Heart right ventricle (tissue), 16 donors: ENCODE data around the gene OLIG2. TPM values are rescaled to one million over a fixed set of nuclear protein-coding genes. Genes with fewer than 3 reads are reported as not detected.

Experiments
- ATAC-seq, 8 donors: fragments of 200-7000 bp; cut with Tn5 transposase; one replicate each; pipeline ENCODE4 v1.9.1; 2020; ENCODE audit warnings: mild to moderate bottlenecking in 8 of 8, moderate library complexity in 8 of 8, moderate number of reproducible peaks in 1 of 8
- DNase-seq, 2 donors: peaks; one replicate each; pipeline ENCODE4 v3.0.0-alpha.2; 2020
- H3K27ac ChIP-seq, 10 donors: fragments of 200-600 bp; sonication (generic) in 2 of 10; one replicate each; pipeline versions ENCODE4 v1.5.0 to v1.8.0; 2020 to 2022; ENCODE audit warnings: mild to moderate bottlenecking in 3 of 10
- H3K27me3 ChIP-seq, 7 donors: fragments of 200-600 bp; one replicate each; pipeline ENCODE4 v1.8.0; 2021 to 2022; ENCODE audit warnings: mild to moderate bottlenecking in 2 of 7
- H3K36me3 ChIP-seq, 9 donors: fragments of 200-600 bp; sonication (generic) in 1 of 9; one replicate each; pipeline versions ENCODE4 v1.5.0 to v1.8.0; 2020 to 2022; ENCODE audit warnings: mild to moderate bottlenecking in 2 of 9
- H3K4me1 ChIP-seq, 9 donors: fragments of 200-600 bp; sonication (generic) in 1 of 9; one replicate each; pipeline versions ENCODE4 v1.5.0 to v1.8.0; 2020 to 2022; ENCODE audit warnings: mild to moderate bottlenecking in 4 of 9
- H3K4me3 ChIP-seq, 10 donors: fragments of 200-600 bp; sonication (generic) in 2 of 10; one replicate each; pipeline versions ENCODE4 v1.5.0 to v1.8.0; 2020 to 2022; ENCODE audit warnings: mild to moderate bottlenecking in 7 of 10, moderate library complexity in 2 of 10
- H3K9me3 ChIP-seq, 11 donors: fragments of 200-600 bp in 10 of 11; sonication (generic) in 2 of 11; one replicate each; pipeline versions ENCODE4 v1.5.0 to v1.8.0; 2013 to 2022; ENCODE audit warnings: mild to moderate bottlenecking in 2 of 11, control low read depth in 1 of 11, moderate library complexity in 1 of 11
- WGBS, 2 donors: extraction: QIAGEN DNeasy Blood & Tissue Kit; methylation state at CpG; one replicate each; pipeline ENCODE4 v1.1.7; 2013; ENCODE audit warnings: inconsistent platforms in 1 of 2; 5-methylcytosine and 5-hydroxymethylcytosine counted together
- intact Hi-C, 10 donors: fragments of 100-400 bp; cut with DNase I; formaldehyde crosslinking; loops; one replicate each; pipeline versions ENCODE4 v1.11.1 to v1.14.2; 2022
- polyA plus RNA-seq, 2 donors: library from polyadenylated mRNA; stranded (reverse); fragments of 200-250 nt; gene quantifications; one replicate each; pipeline ENCODE4 v1.2.3, GENCODE V29; 2013
- total RNA-seq, 10 donors: library from RNA; stranded (reverse); fragmentation: NEBNext Ultra II Directional in 3 of 10; extraction: Animal tissue kit (Norgen Biotek cat#: 25700) in 3 of 10; gene quantifications; one replicate each; pipeline versions ENCODE4 v1.2.1 to v1.2.4, GENCODE V29; 2021 to 2023
- TF ChIP-seq, protein P1 (sequence below), 9 donors: fragments of 200-600 bp; sonication (generic) in 2 of 9; IDR thresholded peaks; one replicate each; pipeline versions ENCODE4 v1.5.0 to v1.8.0; 2021 to 2022; ENCODE audit warnings: antibody characterized with exemption in 9 of 9, mild to moderate bottlenecking in 5 of 9, moderate library complexity in 1 of 9
- donor health status: Arrhythmogenic right ventricular cardiomyopathy.
- donor health status: ischemic (EF 13 %, LVEDD 7.1; RV severe dilation, severe dysfunction).
- donor health status: healthy with polysubstance abuse.
- donor health status: DM: no; HTN: yes; CAD: no.
- donor health status: DM: no; HTN: no; CAD: no.
- donor health status: ischemic (EF 25% LVEDD 6.9; RV normal size, moderate dysfunction).
- donor health status: ischemic (EF 25% LVEDD 5.7; RV mildly dilated, moderate dysfunction).
- donor health status: healthy.
- donor health status: DM: yes; HTN: yes; CAD: no.
- donor health status: Ischemic cardiomyopathy.
- donor health status: ischemic (EF 35%, LVEDD 5.7; RV mildly dilated, moderate dysfunction).
- donor health status: nonischemic (EF 11% LVEDD 7.7; RV severe dilation, severe dysfunction).
- donor health status: DM: yes; HTN: yes; CAD: no.
- donor health status: PGD.
- donor health status: ischemic (EF 29% LVEDD 5.4; RV normal size, mild dysfunction).
- donor health status: nonischemic (EF 23%, LVEDD 6.1; RV moderate dilation, normal function).

OLIG2 gene
- total and polyA plus RNA-seq, 12 donors = not detected

DNA sequence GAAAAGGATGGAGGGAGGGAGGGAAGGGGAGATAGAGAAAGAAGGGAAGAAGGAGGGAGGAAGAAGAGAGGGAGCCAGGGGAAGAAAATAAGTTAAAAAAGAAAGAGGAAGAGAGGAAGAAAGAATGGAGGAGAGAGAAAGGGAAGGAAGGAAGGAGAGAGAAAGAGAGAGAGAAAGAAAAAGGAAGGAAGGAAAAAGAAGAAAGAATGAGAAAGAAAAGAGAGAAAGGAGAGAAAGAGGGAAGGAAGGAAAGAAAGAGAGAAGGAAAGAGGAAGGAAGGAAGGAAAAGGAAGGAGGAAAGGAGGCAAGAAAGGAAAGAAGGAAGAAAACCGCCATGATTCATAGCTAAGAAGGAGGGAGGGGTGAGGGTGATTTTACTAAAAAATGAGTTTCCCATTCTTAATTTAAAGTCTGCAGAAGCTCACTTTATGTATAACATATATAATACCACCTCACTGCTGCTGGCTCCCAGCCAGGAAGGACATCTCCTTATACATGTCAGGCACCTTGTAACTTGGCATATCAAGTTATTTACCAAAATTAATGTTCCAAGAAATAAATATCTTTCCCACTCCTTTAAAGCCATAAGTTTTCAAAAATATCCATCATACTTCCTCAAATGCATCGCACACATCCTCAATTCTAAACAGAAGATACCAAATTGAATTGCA is 46.0 kb upstream of the OLIG2 start:
- WGBS, 2 donors = 75 to 83% methylated on average over 2 of the region's 2 CpGs
- no peaks in the 10 kb centered on the region for H3K36me3 ChIP-seq
- ATAC-seq = no peak
- no peaks in the 10 kb centered on the region for H3K9me3 ChIP-seq
- no peak for DNase-seq
- H3K27ac ChIP-seq = no peak overlapping the region
- TF ChIP-seq, protein P1, sequence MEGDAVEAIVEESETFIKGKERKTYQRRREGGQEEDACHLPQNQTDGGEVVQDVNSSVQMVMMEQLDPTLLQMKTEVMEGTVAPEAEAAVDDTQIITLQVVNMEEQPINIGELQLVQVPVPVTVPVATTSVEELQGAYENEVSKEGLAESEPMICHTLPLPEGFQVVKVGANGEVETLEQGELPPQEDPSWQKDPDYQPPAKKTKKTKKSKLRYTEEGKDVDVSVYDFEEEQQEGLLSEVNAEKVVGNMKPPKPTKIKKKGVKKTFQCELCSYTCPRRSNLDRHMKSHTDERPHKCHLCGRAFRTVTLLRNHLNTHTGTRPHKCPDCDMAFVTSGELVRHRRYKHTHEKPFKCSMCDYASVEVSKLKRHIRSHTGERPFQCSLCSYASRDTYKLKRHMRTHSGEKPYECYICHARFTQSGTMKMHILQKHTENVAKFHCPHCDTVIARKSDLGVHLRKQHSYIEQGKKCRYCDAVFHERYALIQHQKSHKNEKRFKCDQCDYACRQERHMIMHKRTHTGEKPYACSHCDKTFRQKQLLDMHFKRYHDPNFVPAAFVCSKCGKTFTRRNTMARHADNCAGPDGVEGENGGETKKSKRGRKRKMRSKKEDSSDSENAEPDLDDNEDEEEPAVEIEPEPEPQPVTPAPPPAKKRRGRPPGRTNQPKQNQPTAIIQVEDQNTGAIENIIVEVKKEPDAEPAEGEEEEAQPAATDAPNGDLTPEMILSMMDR (IDR thresholded peaks at IDR 0.05) = no peak
- peaks cover 0 to 50% (median 16%) of the 10 kb centered on the region in 7 donors for H3K27me3 ChIP-seq
- intact Hi-C loops = no loop called here
- no peaks in the 10 kb centered on the region for H3K4me1 ChIP-seq
- no peak overlapping the region for H3K4me3 ChIP-seq

DNA sequence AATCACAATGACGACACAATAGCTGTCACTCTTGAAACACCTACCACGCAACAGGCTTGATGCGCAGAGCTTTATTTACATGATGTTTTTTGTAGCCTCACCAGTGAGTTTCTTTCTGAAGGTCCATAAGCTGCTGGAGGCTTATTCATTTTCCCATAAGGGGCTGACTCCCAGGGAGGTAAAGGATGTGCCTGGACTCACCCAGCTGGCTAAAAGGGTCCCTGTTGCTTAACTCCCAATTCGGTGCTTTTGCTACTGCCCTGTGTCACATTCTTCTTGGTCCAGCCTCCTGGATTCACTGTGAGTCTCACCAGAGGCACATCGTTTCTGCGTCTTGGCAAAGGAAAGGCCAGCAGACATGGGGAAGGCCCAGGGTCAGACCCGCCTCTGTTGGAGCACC is 44.6 kb upstream of the OLIG2 start:
- H3K27ac ChIP-seq = no peak overlapping the region
- H3K27me3 ChIP-seq = peaks cover 0 to 50% (median 19%) of the 10 kb centered on the region in 7 donors
- intact Hi-C loops = no loop called here
- 79 to 83% methylated on average over 7 of the region's 7 CpGs for WGBS, 2 donors
- no peak for DNase-seq
- ATAC-seq = no peak
- TF ChIP-seq, protein P1 (IDR thresholded peaks at IDR 0.05) = no peak
- no peaks in the 10 kb centered on the region for H3K9me3 ChIP-seq
- H3K4me1 ChIP-seq = no peaks in the 10 kb centered on the region
- no peaks in the 10 kb centered on the region for H3K36me3 ChIP-seq
- no peak overlapping the region for H3K4me3 ChIP-seq

DNA sequence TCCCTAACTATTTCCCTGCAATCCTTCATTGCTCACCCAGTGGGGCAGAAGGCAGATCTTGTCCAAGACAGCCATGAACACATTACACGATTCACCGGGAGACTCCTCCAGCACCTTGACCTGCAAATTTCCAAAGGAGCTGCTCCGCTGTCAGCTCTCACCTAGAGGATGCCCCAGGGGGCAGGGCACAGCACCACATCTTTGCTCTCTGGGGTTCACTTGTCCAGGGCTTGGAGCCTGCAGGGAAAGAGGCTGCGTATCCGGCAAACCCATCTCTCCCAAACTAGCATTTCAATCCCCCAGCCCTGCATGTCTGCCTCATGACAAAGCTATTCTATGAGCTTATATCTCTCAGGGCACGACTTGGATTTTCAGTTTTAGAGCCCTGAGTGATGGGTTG is 35.1 kb upstream of the OLIG2 start:
- no peak overlapping the region for H3K4me3 ChIP-seq
- no peaks in the 10 kb centered on the region for H3K4me1 ChIP-seq
- peaks cover 0 to 8% (median 3%) of the 10 kb centered on the region in 11 donors for H3K9me3 ChIP-seq
- WGBS, 2 donors = 58 to 64% methylated on average over 6 of the region's 6 CpGs
- TF ChIP-seq, protein P1 (IDR thresholded peaks at IDR 0.05) = no peak
- peaks cover 0 to 35% (median 18%) of the 10 kb centered on the region in 7 donors for H3K27me3 ChIP-seq
- no peak overlapping the region for H3K27ac ChIP-seq
- DNase-seq (no peak), ATAC-seq (no peak)
- H3K36me3 ChIP-seq = no peaks in the 10 kb centered on the region
- intact Hi-C loops = loop anchor here in 9 of 10 donors (5.0 to 10.0 kb wide), 5 partner anchors 134 to 207 kb away; no protein-coding TSS in a partner anchor

DNA sequence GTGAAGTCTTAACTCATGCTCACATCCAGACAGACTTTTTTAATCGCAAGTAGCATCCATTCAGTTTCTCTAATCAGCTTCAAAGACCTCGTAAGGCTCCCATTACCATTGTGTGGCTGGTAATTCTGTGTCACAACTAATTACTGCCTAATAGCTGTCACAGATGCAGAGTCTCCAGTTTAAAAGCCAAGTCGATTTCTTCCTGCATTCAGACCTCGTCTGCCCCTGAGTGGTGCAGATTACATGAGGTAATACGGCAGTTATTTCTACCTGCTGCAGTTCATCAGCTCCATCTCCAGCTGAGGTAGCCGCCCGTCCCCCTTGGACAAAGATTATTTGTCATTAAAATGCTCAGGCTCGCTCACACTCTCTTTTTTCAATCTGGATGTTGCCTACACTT is 34.4 kb upstream of the OLIG2 start:
- H3K36me3 ChIP-seq = no peaks in the 10 kb centered on the region
- H3K9me3 ChIP-seq = peaks cover 0 to 8% (median 3%) of the 10 kb centered on the region in 11 donors
- no peaks in the 10 kb centered on the region for H3K4me1 ChIP-seq
- H3K4me3 ChIP-seq = no peak overlapping the region
- intact Hi-C loops = loop anchor here in 9 of 10 donors (5.0 to 10.0 kb wide), 5 partner anchors 133 to 206 kb away; no protein-coding TSS in a partner anchor
- TF ChIP-seq, protein P1 (IDR thresholded peaks at IDR 0.05) = no peak
- H3K27ac ChIP-seq = no peak overlapping the region
- DNase-seq (no peak), ATAC-seq (no peak)
- peaks cover 0 to 35% (median 18%) of the 10 kb centered on the region in 7 donors for H3K27me3 ChIP-seq
- 39 to 43% methylated on average over 8 of the region's 8 CpGs for WGBS, 2 donors
